RWPE2 (cell line): Measurements from ENCODE around the gene SCLY.

Experiments used
- ATAC-seq: fragments of 200-7000 bp; cut with Tn5 transposase; 3 replicates; pipeline ENCODE4 v1.9.1; 2021; ENCODE audit warnings: low read depth
- DNase-seq: peaks from one replicate; pipeline ENCODE4 v3.0.0-alpha.2; 2020; ENCODE audit warnings: low spot score
- H3K27ac ChIP-seq: fragments of 450-650 bp; 2 replicates; pipeline ENCODE4 v1.5.1; 2017; ENCODE audit warnings: mild to moderate bottlenecking; ENCODE audit not compliant: poor library complexity, severe bottlenecking
- H3K27me3 ChIP-seq: fragments of 250-450 bp; sonication (Bioruptor Pico); 2 replicates; pipeline ENCODE4 v1.5.1; 2021; ENCODE audit warnings: mild to moderate bottlenecking, moderate library complexity; ENCODE audit not compliant: insufficient read depth, poor library complexity, severe bottlenecking
- H3K36me3 ChIP-seq: fragments of 250-450 bp; sonication (Bioruptor Pico); 2 replicates; pipeline ENCODE4 v1.5.1; 2020; ENCODE audit warnings: low read depth, mild to moderate bottlenecking, moderate library complexity
- H3K4me1 ChIP-seq: fragments of 250-450 bp; sonication (Bioruptor Pico); 2 replicates; pipeline ENCODE4 v1.5.1; 2021; ENCODE audit warnings: mild to moderate bottlenecking, moderate library complexity; ENCODE audit not compliant: insufficient read depth, poor library complexity, severe bottlenecking
- H3K4me3 ChIP-seq: fragments of 250-450 bp; sonication (Bioruptor Pico); 2 replicates; pipeline ENCODE4 v1.5.1; 2021; ENCODE audit warnings: mild to moderate bottlenecking, moderate library complexity; ENCODE audit not compliant: severe bottlenecking
- H3K9me3 ChIP-seq: fragments of 250-450 bp; sonication (Bioruptor Pico); 2 replicates; pipeline ENCODE4 v1.5.1; 2021; ENCODE audit warnings: mild to moderate bottlenecking, moderate library complexity; ENCODE audit not compliant: severe bottlenecking
- CTCF ChIP-seq: fragments of 450-650 bp; IDR thresholded peaks from one replicate; pipeline ENCODE4 v1.5.1; 2017; ENCODE audit warnings: mild to moderate bottlenecking, moderate library complexity; ENCODE audit not compliant: poor library complexity, severe bottlenecking

SCLY gene

GRCh38 chr2:238119756-238120462, 59.1 kb downstream of the SCLY start:
- no peak for TF ChIP-seq CTCF
- Histone ChIP-seq H3K4me1 (no peaks in the 10 kb centered on the region), H3K9me3 (no peaks in the 10 kb centered on the region), H3K4me3 (no peak overlapping the region), H3K36me3 (no peaks in the 10 kb centered on the region), H3K27ac (no peak overlapping the region), H3K27me3 (peaks cover 10% of the 10 kb centered on the region)
- DNase-seq (no peak), ATAC-seq (no peak)

- H3K27me3 ChIP-seq = peaks cover 10% of the 10 kb centered on the region
- no peak overlapping the region for H3K4me3 ChIP-seq
- ATAC-seq = peak; percentile 37; the same call in 2 of the 3 replicates
- no peaks in the 10 kb centered on the region for H3K4me1 ChIP-seq
- no peaks in the 10 kb centered on the region for H3K9me3 ChIP-seq
- no peak for TF ChIP-seq CTCF
- H3K36me3 ChIP-seq = no peaks in the 10 kb centered on the region
- H3K27ac ChIP-seq = no peak overlapping the region
- no peak for DNase-seq
Observed at GRCh38 chr2:238120463-238121298, 59.9 kb downstream of the SCLY start.

GRCh38 chr2:238121511-238122286, 60.9 kb downstream of the SCLY start:
- no peak for TF ChIP-seq CTCF
- no peak overlapping the region for H3K27ac ChIP-seq
- DNase-seq (no peak), ATAC-seq (no peak)
- peaks cover 10% of the 10 kb centered on the region for H3K27me3 ChIP-seq
- H3K4me1 ChIP-seq = no peaks in the 10 kb centered on the region
- H3K36me3 ChIP-seq = no peaks in the 10 kb centered on the region
- H3K4me3 ChIP-seq = no peak overlapping the region
- H3K9me3 ChIP-seq = no peaks in the 10 kb centered on the region

- no peak for DNase-seq
- no peaks in the 10 kb centered on the region for H3K36me3 ChIP-seq
- peaks cover 10% of the 10 kb centered on the region for H3K27me3 ChIP-seq
- no peak for ATAC-seq
- H3K4me3 ChIP-seq = no peak overlapping the region
- H3K27ac ChIP-seq = no peak overlapping the region
- no peaks in the 10 kb centered on the region for H3K9me3 ChIP-seq
- no peak for TF ChIP-seq CTCF
- H3K4me1 ChIP-seq = no peaks in the 10 kb centered on the region
Observed at GRCh38 chr2:238122287-238123217, 61.8 kb downstream of the SCLY start.
